ENCODE measurements around the gene PSMB7.

PSMB7 gene

GRCh38 chr9:124345063-124345462, 70.2 kb downstream of the PSMB7 start:
- peaks cover 83% of the 10 kb centered on the region for H3K36me3 ChIP-seq (replicated peaks; ENCODE audit: low read depth, low read length)

DNA sequence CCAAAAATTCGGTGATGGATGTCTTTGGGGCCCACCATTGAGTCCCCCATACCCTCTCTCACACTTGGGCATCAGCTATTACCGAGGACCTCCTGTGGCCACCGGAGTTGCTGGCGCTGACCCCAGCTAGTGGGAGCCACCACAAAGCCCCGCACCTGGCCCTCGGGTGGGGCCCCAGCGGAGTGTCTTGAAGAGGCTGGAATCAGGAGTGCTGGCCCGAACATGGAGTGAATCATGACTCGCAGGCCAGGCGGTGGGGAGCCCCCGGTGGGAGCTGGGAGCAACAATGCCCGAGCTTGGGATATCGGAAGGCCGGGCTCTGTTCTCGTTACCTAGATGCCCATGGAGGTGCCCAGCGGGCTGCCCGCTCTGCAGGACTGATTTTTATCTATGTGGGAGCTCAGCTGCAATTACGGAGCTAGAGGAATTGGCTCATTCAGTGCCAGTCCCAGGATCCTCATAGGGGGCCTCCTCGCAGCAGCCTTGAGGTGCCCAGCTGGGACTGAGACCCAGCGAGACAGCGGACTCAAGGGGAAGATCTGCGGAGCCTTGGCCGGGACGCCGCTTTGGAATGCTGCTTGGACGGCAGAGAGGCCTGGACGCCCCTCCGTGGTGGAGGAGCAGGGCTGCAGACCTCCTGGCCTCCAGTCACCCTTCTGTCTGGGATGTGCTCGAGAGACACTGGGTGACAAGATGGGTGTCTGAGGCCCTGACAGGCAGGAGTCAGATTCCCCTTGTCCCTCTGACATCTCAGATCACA, 70.8 kb downstream of the PSMB7 start:
- H3K36me3 ChIP-seq (replicated peaks; ENCODE audit: low read depth, low read length), result peaks cover 83% of the 10 kb centered on the region
- no peaks in the 10 kb centered on the region for H3K4me1 ChIP-seq (ENCODE audit: low read length)
- H3K27ac ChIP-seq (ENCODE audit: low read length), result no peak overlapping the region
- H3K4me2 ChIP-seq (ENCODE audit: low read length), result no peak overlapping the region
- TF ChIP-seq EZH2phosphoT487 (IDR thresholded peaks at IDR 0.05; ENCODE audit: low read depth) (no peak), CTCF (IDR thresholded peaks at IDR 0.05; ENCODE audit: low read depth, low read length) (no peak)
- no peak overlapping the region for H3K9ac ChIP-seq (ENCODE audit: low read length)
- no peak overlapping the region for H3K4me3 ChIP-seq (ENCODE audit: low read length)
- no peaks in the 10 kb centered on the region for H3K9me3 ChIP-seq (ENCODE audit: insufficient read depth, low read length)
- no peaks in the 10 kb centered on the region for H3K27me3 ChIP-seq (ENCODE audit: low read depth, low read length)
- no peaks in the 10 kb centered on the region for H3K79me2 ChIP-seq (ENCODE audit: low read length)
- H4K20me1 ChIP-seq (ENCODE audit: insufficient read depth, low read length), result 0 out of 2 replicates have a peak, but pooled peaks cover 13% of the 10 kb centered on the region
- no peak overlapping the region for H2AFZ ChIP-seq (ENCODE audit: low read depth, low read length)

More at GRCh38 chr9:124345063-124345462, 70.2 kb downstream of the PSMB7 start:
- no peaks in the 10 kb centered on the region for H3K79me2 ChIP-seq (ENCODE audit: low read length)
- H4K20me1 ChIP-seq (ENCODE audit: insufficient read depth, low read length), result 0 out of 2 replicates have a peak, but pooled peaks cover 13% of the 10 kb centered on the region
- TF ChIP-seq CTCF (IDR thresholded peaks at IDR 0.05; ENCODE audit: low read depth, low read length) (no peak), EZH2phosphoT487 (IDR thresholded peaks at IDR 0.05; ENCODE audit: low read depth) (no peak)
- H3K27me3 ChIP-seq (ENCODE audit: low read depth, low read length), result no peaks in the 10 kb centered on the region
- H2AFZ ChIP-seq (ENCODE audit: low read depth, low read length), result no peak overlapping the region
- no peak overlapping the region for H3K4me3 ChIP-seq (ENCODE audit: low read length)
- H3K9me3 ChIP-seq (ENCODE audit: insufficient read depth, low read length), result no peaks in the 10 kb centered on the region
- no peaks in the 10 kb centered on the region for H3K4me1 ChIP-seq (ENCODE audit: low read length)
- H3K27ac ChIP-seq (ENCODE audit: low read length), result no peak overlapping the region
- H3K4me2 ChIP-seq (ENCODE audit: low read length), result no peak overlapping the region
- no peak overlapping the region for H3K9ac ChIP-seq (ENCODE audit: low read length)

- Histone ChIP-seq H3K4me1 (ENCODE audit: low read length) (no peaks in the 10 kb centered on the region), H3K9me3 (ENCODE audit: insufficient read depth, low read length) (no peaks in the 10 kb centered on the region), H4K20me1 (ENCODE audit: insufficient read depth, low read length) (0 out of 2 replicates have a peak, but pooled peaks cover 13% of the 10 kb centered on the region), H2AFZ (ENCODE audit: low read depth, low read length) (no peak overlapping the region), H3K4me3 (ENCODE audit: low read length) (no peak overlapping the region), H3K4me2 (ENCODE audit: low read length) (no peak overlapping the region), H3K9ac (ENCODE audit: low read length) (no peak overlapping the region), H3K27ac (ENCODE audit: low read length) (no peak overlapping the region), H3K36me3 (replicated peaks; ENCODE audit: low read depth, low read length) (peaks cover 79% of the 10 kb centered on the region), H3K79me2 (ENCODE audit: low read length) (no peaks in the 10 kb centered on the region), H3K27me3 (ENCODE audit: low read depth, low read length) (no peaks in the 10 kb centered on the region)
- TF ChIP-seq EZH2phosphoT487 (IDR thresholded peaks at IDR 0.05; ENCODE audit: low read depth) (no peak), CTCF (IDR thresholded peaks at IDR 0.05; ENCODE audit: low read depth, low read length) (no peak)
Measured at GRCh38 chr9:124343533-124344290, 71.5 kb downstream of the PSMB7 start.
